ENCODE results near the gene CRAMP1. TPM values are rescaled to one million over a fixed set of nuclear protein-coding genes. Genes with fewer than 3 reads are reported as not detected.

The CRAMP1 gene
- total RNA-seq, 2 donors from 2014 or later = 12.1 to 12.4 TPM

- DNase-seq (ENCODE audit: low spot score) = no peak
- intact Hi-C loops (cut with DNase I) = no loop called here
Measured at GRCh38 chr16:1596516-1596915, 15.6 kb upstream of the CRAMP1 start.

DNA sequence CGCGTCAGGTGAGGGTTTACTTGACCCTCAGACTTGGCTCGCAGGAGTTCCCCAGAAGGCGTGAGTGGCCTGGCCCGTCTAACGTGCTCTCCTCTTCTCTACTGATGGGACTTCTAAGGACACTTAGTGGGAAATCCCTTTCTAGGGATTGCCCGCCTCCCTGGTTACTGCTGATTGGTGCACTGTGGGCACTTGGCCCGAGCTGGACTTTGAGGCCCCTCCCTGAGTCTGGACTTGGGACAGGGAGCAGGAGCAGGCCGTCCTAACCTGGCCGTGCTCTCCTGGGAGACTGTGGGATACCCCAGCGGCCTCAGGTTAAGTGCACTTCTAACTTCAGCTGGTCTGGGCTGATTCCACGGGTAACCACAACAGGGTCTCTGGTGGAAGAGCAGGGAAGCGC lies 15.0 kb upstream of the CRAMP1 start:
- intact Hi-C loops (cut with DNase I) = no loop called here
- DNase-seq (ENCODE audit: low spot score) = no peak

DNA sequence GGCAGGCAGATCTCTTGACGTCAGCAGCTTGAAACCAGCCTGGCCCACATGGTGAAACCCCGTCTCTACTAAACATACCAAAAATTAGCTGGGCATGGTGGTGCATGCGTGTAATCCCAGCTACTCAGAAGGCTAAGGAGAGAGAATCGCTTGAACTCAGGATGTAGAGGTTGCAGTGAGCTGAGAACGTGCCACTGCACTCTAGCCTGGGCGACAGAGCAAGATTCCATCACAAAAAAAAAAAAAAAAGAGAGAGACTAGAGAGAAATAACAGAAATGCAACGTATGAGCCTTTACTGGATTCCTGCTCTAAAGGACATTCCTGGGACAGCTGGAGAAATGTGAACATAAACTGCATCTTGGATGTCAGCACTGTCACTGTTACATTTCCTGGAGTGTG lies 11.1 kb upstream of the CRAMP1 start:
- intact Hi-C loops (cut with DNase I) = loop anchor here in 1 of 2 donors (5.0 to 10.0 kb wide), 2 partner anchors 56 to 109 kb away; partner anchors contain the start of gene TELO2
- no peak for DNase-seq (ENCODE audit: low spot score)

DNA sequence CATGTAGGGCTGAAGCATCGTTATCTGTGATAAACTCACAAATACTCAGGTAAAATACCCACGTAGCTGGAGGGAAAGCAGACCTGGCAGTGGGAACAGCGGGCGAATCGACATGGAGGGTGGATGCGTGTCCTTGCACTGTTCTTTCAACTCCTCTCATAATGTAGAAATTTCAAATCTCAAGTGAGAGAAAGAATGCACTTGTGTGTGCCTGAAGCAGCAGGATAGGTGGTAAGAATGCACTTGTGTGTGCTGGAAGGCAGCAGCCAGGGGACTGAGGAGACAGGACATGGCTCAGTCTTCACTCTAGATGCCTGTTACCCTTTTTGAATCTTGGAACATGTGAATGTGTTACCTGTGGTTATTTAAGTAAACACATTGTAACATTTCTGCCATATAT lies 10.7 kb upstream of the CRAMP1 start:
- intact Hi-C loops (cut with DNase I) = loop anchor here in 1 of 2 donors (5.0 to 10.0 kb wide), 2 partner anchors 57 to 109 kb away; partner anchors contain the start of gene TELO2
- no peak for DNase-seq (ENCODE audit: low spot score)

DNA sequence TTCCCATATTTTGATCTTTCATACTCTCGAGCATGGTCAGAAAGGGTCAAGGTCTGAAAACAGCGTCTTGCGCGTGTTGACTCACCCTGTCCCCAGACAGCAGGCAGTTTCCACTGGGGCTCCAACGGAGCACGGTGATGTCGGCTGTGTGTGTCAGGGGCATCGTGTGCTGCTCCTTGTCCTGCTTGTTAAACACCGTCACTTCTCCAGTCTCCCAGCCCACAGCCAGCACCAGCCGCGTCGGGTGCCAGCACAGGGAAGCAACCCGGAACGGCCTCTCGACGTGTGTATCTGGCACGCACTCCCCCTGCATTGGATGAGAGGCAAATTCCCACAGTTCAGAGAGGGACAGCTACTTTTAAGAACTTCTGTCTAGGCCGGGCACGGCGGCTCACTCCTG lies 9.9 kb upstream of the CRAMP1 start:
- DNase-seq (ENCODE audit: low spot score) = no peak
- intact Hi-C loops (cut with DNase I) = loop anchor here in 1 of 2 donors (5.0 to 10.0 kb wide), 2 partner anchors 57 to 110 kb away; partner anchors contain the start of gene TELO2

DNA sequence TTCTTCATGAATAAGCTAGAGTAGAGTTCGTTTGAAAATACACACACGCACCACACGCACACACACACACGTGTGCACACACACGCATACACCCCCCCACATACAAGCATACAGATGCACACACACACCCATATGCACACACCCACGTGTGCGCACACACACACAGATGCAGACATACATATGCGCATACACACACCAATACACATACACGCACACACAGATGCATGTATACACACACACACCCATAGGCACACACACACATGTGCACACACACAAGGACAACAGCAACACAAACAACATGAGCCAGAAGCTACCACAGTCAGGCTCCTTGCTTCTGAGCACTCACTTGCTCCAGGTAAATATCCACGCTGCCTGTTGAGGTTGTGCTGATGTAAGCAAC lies 5.4 kb upstream of the CRAMP1 start:
- intact Hi-C loops (cut with DNase I) = loop anchor here (1.0 to 10.0 kb wide), 2 partner anchors 31 to 62 kb away; no protein-coding TSS in a partner anchor
- no peak for DNase-seq (ENCODE audit: low spot score)

- DNase-seq (ENCODE audit: low spot score) = no peak
- intact Hi-C loops (cut with DNase I) = loop anchor here in 1 of 2 donors (10.0 kb wide), 1 partner anchor 63 kb away; no protein-coding TSS in a partner anchor
Measured at GRCh38 chr16:1607971-1608370, 4.2 kb upstream of the CRAMP1 start.

DNA sequence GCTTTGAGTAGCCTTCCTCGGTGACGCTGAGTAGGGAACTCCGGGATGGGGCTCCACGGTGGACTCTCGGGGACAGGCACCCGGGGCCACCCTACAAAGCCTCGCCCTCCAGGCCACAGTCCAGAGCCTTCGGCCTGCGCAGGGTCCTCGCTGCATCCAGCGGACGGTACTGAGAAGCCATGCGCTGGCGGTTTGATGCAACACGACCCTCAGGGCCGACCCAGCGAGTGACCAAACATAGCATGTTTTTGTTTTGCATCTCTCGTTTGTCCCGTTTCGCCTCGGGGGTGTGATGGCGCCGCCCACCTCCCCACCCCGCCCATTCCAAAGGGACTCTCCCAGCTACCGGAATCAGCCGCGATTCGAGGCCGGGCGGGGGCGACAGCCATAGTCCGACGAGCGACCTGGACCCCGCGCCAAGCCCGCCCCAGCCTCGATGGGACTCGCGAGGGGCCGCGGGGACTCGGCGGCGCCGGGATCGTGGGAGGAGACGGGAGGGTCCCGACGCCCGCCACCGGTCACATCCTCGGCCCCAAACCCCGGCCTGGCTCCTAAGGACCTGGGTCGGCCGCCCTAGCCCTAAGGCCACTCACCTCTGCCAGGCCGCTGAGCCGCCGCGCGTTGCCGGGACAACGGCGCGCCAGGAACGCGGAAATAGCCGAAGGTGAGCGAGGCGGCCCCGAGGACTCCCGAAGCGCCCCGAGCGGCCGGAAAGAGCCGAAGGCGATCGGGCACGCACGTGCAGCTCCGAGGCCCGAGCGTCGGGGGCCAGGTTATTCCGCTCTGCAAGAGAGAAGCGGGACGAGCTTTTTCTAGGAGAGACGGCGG lies 1.9 kb upstream of the CRAMP1 start:
- peak; percentile 97 for DNase-seq (ENCODE audit: low spot score)
- intact Hi-C loops (cut with DNase I) = no loop called here

- intact Hi-C loops (cut with DNase I) = no loop called here
- no peak for DNase-seq (ENCODE audit: low spot score)
Measured at GRCh38 chr16:1610899-1611632, 1.1 kb upstream of the CRAMP1 start.

DNA sequence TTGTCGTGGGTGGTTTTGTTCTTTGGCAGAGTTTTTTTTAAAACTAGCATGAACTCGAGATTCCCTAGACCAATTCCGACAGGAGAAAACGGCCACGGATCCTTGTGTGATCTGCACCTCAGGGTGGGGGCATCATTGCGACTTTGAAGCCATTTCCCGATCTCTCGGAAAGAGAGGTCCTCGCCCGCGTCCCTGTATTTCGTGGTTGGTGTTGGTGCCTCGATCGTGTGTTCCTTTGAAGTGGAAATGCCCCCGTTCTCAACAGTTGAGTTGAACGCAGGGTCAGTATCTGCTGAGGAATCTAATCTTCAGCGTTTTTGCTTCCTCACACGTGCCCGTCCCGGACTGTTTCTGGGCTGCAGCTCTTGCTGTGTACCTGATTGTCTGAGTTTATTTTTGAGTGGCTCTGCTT lies 1.1 kb downstream of the CRAMP1 start:
- DNase-seq (ENCODE audit: low spot score) = no peak
- intact Hi-C loops (cut with DNase I) = no loop called here

DNA sequence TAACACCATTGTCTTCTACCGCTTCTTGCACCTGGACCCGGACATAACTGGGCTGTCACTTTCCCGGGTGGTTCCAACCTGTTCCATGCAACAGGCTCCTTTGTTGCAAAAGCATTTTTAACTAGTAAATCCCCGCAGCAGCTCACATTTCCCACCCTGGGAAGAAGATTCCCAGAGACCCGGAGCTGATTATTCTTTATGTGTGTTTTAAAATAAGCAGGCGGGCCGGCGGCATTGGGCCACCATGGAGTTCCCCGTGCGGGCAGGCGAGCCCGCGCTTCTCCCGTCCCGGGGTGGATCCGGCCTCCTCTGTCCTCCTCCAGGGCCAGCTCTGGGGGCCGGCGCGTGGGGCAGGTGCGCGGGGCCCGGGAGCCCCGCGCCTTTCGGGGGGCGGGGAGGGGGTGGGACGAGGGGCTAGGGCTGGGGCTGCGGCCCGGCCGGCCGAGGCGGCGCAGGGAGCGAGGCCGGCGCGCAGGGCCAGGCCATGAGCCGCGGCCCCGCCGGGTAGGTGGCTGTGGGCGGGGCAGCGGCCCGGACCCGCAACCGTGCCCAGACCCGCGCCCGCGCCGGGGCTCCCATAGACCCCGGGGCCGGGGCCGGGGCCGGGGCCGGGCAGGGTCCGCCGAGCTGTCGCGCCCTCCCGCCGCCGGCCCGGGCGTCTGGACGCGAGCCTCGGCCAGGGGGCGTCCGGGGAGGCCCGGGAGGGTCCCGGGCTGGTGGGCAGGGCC lies 1.7 kb downstream of the CRAMP1 start:
- DNase-seq (ENCODE audit: low spot score) = no peak
- intact Hi-C loops (cut with DNase I) = no loop called here

DNA sequence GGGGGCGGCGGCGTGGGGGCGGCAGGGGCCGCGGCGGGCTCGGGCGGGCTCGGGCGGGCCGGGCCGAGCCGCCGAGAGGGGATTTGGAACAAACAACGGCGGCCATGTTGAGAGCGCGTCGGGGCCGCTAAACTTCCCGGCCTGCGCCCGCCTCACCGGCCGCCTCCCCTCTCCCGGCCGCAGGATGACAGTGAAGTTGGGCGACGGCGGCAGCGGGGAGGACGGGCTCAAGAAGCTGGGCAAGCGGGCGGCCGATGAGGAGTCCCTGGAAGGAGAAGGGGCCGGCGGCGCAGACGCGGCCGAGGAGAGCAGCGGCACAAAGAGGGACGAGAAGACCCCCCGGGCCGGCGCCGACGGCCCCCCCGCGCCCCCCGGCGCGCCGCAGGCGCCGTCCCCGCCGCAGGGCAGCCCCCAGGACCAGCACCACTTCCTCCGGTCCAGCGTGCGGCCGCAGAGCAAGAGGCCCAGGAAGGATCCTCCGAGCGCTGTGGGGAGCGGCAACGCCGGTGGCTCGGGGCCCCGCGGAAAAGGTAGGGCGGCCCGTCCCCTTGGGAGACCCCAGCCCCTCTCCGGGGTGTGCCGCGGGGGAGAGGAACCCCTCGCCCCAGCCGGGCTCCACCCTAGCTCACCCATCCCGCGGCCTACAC lies 2.4 kb downstream of the CRAMP1 start:
- peak; percentile 85 for DNase-seq (ENCODE audit: low spot score)
- intact Hi-C loops (cut with DNase I) = no loop called here

DNA sequence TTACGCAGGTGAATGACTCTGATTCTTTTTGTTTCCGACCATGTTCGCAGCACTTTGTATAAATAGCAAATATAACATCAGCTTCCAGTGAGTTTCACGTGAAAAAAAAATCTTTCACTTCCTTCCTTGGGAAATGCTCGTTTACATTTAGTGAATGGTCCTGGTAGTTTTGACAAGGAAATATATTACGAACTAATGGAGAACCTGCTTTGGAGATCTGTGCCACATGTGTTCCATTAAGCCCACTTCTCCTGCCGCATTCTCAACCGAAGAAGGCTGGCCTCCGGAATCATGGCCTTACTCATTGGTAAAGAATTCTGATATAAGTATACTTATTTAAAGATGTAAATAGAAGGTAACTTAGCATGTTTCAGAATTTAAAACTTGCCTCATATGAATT lies 3.6 kb downstream of the CRAMP1 start:
- intact Hi-C loops (cut with DNase I) = no loop called here
- no peak for DNase-seq (ENCODE audit: low spot score)

DNA sequence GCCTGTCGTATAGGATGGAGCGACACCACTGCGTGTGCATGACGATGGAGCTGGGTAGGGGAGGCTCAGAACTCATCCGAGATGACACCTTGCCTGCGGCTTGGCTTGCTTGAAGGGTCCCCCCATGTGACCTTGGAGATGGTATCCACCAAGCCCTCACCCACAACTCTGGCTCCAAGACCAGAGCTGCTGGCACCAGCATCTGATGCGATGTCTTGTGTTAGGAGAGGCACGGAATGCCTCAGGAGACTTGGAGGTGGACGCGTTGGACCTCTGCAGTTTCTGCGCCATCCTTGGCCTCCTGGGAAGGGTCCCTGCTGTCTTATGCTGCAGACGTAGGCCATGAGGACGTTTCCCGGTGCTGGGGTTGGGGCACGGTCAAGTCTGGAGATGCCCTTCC lies 7.8 kb downstream of the CRAMP1 start:
- intact Hi-C loops (cut with DNase I) = no loop called here

GRCh38 chr16:1620391-1620790 lies 8.2 kb downstream of the CRAMP1 start:
- intact Hi-C loops (cut with DNase I) = no loop called here
- no peak for DNase-seq (ENCODE audit: low spot score)

More for the DNA sequence above, 7.8 kb downstream of the CRAMP1 start:
- DNase-seq (ENCODE audit: low spot score) = no peak

GRCh38 chr16:1621851-1622250 lies 9.7 kb downstream of the CRAMP1 start:
- intact Hi-C loops (cut with DNase I) = no loop called here

DNA sequence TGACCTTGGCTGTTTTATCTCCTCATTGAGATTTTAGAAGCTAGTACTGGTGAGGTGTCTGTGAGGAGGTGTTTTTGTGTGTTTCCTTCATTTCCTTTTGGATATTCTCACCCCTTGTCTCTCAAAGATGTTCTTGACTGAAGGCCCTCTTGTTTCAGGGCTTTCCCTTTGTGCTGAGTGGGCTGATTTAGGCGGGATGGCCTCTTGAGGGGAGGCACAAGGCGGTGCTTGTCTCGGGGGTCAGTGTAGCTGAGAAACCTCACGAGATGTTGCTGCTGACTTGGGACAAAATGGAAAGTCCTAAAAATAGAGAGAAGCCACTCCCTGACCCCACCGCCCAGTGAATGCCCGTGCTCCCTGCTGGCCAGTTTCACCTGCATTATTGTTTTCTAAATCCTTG lies 14.2 kb downstream of the CRAMP1 start:
- intact Hi-C loops (cut with DNase I) = no loop called here
- no peak for DNase-seq (ENCODE audit: low spot score)

More at GRCh38 chr16:1621851-1622250, 9.7 kb downstream of the CRAMP1 start:
- DNase-seq (ENCODE audit: low spot score) = no peak

DNA sequence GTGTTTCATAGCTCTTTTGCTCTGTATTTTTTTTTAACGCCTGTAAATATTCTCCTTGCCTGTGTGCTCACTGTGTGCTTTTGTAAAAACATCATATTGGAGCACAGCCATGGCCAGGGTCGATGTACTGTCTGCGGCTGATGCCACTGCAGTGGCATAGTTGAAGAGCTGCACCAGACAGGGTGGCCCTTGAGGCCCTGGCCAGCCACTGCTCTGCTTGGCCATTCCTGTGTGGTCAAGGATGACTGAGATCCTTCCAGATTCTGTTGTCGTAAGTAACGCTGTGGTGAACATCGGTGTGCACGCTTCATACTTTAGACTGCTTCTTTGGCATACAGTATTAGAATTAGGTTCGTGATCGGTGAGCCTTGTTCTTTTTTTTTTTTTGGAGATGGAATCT lies 14.6 kb downstream of the CRAMP1 start:
- no peak for DNase-seq (ENCODE audit: low spot score)
- intact Hi-C loops (cut with DNase I) = no loop called here
